ENCODE data around the gene PMAIP1.
"Not testable (repeated sequence)": the region's sequence is repeated elsewhere in the genome, so short reads cannot be mapped to it uniquely, and the experiment has no call there.

Gene PMAIP1

GRCh38 chr18:59899298-59900221 lies at the start of gene PMAIP1:
Gene PMAIP1 (plus strand): TSS chr18:59899996. CDS start chr18:59900178, 182 bp downstream.
- peak; percentile 89 for DNase-seq (ENCODE audit: low read depth)

DNA sequence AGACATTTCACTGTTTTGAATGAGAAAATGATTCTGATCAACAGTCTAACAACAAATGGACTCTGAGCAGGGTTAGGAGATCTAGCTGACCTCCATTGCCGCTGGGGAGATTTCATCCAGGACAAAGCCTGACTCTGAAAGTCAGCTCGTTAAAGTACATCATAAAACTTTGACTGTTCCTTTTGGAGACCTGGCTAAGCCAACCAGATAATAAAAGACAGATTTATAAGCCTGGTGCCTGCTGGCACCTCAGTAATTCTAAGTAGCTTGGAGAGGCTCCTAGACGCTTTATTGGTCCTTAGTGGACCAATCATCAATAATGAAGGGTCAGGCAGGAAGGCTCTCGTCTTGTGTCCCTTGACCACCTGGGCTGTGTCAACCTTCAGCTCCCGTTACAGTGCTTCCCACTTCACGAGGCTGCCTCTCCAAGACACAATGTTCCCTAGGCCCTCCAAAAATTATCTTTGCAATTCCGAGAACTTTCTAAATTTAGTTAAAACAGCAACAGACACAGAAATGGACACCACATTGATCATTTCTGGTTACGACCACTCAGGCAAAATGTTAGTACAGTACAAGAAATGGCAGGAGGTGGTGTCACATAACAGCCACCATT lies 47.9 kb upstream of the PMAIP1 start:
- DNase-seq (ENCODE audit: low read depth), result no peak

GRCh38 chr18:59852548-59852947 lies 47.2 kb upstream of the PMAIP1 start:
- DNase-seq (ENCODE audit: low read depth), result no peak

DNA sequence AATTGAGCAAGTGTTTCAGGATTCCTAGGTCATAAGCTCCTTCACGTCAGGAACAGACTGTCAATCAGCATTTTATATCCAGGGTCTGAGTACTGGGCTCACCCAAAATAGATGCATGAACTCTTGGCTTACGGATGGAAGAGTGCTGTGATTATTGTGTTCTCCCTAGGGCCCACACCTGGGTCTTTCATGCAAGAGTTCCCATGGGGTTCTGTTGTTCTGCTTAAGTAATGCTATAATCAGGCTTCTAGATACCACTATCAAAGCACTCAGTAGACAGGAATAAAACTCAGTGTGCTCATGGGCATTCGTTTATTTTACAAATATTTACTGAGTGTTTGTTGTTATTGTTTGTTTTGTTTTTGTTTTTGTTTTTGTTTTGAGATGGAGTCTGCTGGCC lies 46.4 kb upstream of the PMAIP1 start:
- DNase-seq (ENCODE audit: low read depth), result no peak

- not testable (repeated sequence) for DNase-seq (ENCODE audit: low read depth)
These were observed 45.8 kb upstream of the PMAIP1 start for GRCh38 chr18:59853988-59854387.

GRCh38 chr18:59861009-59861408 lies 38.8 kb upstream of the PMAIP1 start:
- DNase-seq (ENCODE audit: low read depth), result no peak

DNA sequence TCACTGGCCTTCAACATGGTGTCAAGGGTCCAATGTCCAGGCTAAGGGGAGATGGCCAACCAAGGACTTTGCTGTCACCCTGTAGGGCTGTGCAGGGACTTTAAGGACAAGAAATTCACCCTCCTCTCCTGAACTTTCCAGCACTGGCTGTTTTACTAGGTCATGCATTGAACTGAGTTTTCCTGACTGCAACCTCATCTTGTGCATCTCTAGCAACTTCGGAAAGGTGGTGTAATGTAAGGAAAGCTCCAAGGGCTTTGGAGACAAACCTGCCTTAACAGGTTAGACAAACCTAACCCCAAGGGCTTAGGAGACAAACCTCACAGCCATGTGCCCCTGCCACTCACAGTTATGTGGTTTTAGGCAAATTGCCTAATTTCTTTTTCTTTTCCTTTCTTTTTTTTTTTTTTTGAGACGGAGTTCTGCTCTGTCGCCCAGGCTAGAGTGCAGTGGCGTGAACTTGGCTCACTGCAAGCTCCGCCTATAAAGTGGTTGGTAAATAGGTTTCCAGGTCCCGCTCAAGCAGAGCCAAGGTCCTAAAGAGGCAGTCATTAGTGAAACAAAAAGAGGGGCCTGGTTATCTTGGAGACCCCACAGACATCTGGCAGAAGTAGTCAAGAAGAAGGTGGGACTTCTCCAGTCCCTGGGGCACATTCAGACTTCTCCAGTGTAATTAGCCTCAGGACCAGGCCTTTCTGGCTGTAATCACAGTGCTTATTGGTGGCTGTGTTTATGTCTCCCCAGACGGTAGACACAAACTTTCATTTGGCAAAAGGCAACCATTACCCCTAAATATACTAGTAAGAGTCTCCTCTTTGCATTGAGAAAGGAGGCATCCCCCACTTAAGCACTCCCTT lies 37.6 kb upstream of the PMAIP1 start:
- DNase-seq (ENCODE audit: low read depth), result no peak

- DNase-seq (ENCODE audit: low read depth), result no peak
These were observed 34.4 kb upstream of the PMAIP1 start for GRCh38 chr18:59865241-59865986.

DNA sequence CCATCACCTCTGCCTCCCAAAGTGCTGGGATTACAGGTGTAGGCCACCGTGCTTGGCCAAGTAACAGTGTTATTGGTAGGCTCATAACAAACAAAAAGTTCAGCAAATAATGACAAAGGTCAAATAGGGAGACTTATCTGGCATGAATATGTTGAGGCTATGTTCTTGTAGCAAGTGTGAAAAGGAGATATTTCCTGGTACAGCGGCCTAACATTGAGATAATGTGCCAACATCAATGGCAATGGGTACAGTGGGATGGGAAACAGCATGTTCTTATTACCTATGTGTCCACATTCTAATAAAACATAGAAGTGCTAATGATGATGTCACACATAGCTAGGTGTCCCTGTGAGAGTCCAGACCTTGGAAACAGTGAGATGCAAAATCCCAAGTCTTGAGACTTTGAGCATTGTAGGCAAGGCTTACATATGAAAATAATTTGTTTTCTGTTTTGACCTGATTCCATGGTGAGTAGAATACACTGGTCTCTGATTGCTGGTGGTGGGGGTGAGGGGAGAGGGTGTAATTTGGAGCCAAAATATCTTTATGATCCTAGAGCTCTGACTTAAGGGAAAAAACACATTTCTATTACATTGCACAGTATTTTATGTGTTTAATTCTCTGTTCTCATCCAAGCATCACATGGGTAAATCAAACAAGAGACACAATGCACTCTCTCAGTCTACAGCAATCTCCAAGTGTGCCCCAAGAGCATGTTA lies 33.1 kb upstream of the PMAIP1 start:
- no peak for DNase-seq (ENCODE audit: low read depth)

- no peak for DNase-seq (ENCODE audit: low read depth)
These were observed 32.3 kb upstream of the PMAIP1 start for GRCh38 chr18:59867337-59868104.

DNA sequence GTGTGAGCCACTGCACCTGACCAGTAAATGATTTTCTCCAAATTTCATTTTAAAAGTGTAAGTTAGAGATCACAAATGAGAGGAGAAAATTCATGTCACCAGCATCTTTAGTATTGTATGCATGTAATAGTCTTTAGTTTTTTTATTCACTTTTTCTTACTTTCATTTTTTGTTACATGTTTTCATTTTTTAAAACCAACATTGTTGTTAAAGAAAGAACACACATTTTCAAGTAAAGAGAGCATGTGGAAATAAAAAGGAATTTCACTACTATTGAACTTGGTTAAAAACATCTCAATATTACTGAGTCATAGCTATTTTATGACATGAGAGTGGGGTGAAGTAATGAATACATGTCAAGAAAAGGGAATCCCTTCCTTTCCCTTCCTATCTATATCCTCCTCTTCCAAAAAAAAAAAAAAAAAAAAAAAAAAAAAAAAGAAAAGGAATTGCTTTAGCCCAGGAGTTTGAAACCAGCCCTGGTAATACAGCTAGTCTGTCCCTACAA lies 29.1 kb upstream of the PMAIP1 start:
- no peak for DNase-seq (ENCODE audit: low read depth)

GRCh38 chr18:59871711-59872362 lies 28.0 kb upstream of the PMAIP1 start:
- no peak for DNase-seq (ENCODE audit: low read depth)

- no peak for DNase-seq (ENCODE audit: low read depth)
These were observed 26.2 kb upstream of the PMAIP1 start for GRCh38 chr18:59873641-59874040.

GRCh38 chr18:59874166-59874565 lies 25.6 kb upstream of the PMAIP1 start:
- peak; percentile 64 for DNase-seq (ENCODE audit: low read depth)

- no peak for DNase-seq (ENCODE audit: low read depth)
These were observed 23.5 kb upstream of the PMAIP1 start for GRCh38 chr18:59876310-59876626.

DNA sequence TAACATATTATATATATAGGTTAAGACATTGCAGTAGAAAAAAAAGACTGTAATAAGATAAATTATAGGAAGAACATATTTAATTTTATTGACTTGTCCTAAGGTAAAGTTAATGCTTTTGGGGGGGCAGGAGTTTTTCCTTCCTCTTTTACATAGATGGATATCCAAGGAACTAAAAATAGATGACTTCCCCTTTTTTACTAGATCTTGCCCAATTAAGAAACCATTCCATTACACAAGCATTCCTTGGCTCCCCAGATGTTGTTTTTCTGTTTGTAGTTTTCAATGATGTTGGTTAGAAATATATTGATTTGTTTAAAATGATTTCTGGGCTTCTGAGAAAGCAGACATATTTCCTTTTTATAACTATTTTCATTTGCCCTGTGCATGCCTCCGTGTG lies 22.4 kb upstream of the PMAIP1 start:
- DNase-seq (ENCODE audit: low read depth), result no peak

- DNase-seq (ENCODE audit: low read depth), result no peak
These were observed 21.2 kb upstream of the PMAIP1 start for GRCh38 chr18:59878644-59879043.

DNA sequence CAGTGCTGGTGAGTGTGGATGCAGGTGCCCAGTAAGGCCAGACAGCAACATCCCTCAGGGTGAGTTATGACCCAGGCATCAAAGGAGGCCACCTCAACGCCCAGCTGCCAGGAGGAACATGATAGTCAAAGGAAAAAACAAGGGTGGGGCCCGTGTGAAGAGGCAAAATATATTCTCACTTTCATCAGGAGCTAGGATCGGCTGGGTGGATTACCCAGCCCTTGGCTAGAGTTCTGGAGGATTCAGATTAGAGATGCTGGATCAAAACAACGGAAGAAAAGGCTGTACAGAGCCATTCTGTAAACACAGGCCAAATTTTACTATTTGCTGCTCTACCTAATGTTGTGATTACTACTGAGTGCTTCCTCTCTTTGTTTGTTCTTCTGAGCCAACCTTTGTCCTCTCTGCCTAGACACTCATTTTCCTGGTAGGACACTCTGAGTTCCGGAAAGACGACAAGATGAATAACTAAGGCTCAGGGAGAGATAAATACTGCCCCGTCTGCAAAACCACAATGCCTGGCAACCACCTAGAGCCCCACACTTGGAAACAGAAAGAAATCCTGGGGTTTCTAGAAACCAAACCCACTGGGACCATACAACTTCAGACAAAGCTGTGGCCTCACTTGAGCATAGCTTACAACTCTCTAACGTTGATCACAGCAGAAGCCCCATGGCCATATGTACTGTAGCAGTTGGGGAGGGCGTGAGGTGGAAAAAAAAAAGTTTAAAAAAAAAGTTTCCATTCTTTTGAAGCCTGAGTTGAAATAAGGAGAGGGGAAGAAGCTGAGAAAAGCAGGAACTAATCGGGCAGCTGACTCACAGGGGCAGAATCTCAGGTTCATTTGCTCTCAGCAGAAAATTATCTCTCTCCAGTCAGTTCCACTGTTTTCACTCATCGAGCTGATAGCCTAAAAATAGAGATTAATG lies 17.8 kb upstream of the PMAIP1 start:
- DNase-seq (ENCODE audit: low read depth), result no peak

- no peak for DNase-seq (ENCODE audit: low read depth)
These were observed 15.4 kb upstream of the PMAIP1 start for GRCh38 chr18:59884351-59884750.
